Vagina (tissue), 2 donors: Measurements from ENCODE around the gene WASF3.

Experiments used
- CTCF ChIP-seq, 3 experiments: fragments of 450-650 bp in 2 of 3; fragments of 200-600 bp in 1 of 3; sonication (generic) in 1 of 3; IDR thresholded peaks; one replicate each; pipeline ENCODE4 v1.5.1; 2017 to 2019; ENCODE audit warnings: antibody characterized with exemption in 3 of 3, mild to moderate bottlenecking in 2 of 3, moderate library complexity in 2 of 3
- POLR2A ChIP-seq, 2 donors: fragments of 450-650 bp; IDR thresholded peaks; one replicate each; pipeline ENCODE4 v1.6.1; 2017; ENCODE audit warnings: antibody characterized with exemption in 2 of 2, mild to moderate bottlenecking in 2 of 2, moderate library complexity in 2 of 2
- POLR2AphosphoS5 ChIP-seq, 2 donors: sonication (generic); formaldehyde crosslinking; IDR thresholded peaks; one replicate each; pipeline ENCODE4 v1.9.0; 2017; ENCODE audit warnings: antibody characterized with exemption in 2 of 2, mild to moderate bottlenecking in 2 of 2, low read depth in 1 of 2; ENCODE audit not compliant: insufficient read depth in 1 of 2

- no peak for TF ChIP-seq CTCF (IDR thresholded peaks at IDR 0.05)
- no peak for TF ChIP-seq POLR2AphosphoS5 (IDR thresholded peaks at IDR 0.05; ENCODE audit: insufficient read depth in 1 of 2, low read depth in 1 of 2)
- no peak for TF ChIP-seq POLR2A (IDR thresholded peaks at IDR 0.05)
Observed at GRCh38 chr13:26599860-26600259, 42.4 kb downstream of the WASF3 start.
